Mammary epithelial cell (primary cell): Measurements from ENCODE around the gene FAM120A.

ENCODE experiments used
- EZH2 ChIP-seq: IDR thresholded peaks from 2 replicates; pipeline ENCODE4 v1.6.1; 2012; ENCODE audit warnings: low read length, inconsistent platforms, borderline replicate concordance
- TF ChIP-seq, protein P1 (sequence below), 2 donors: IDR thresholded peaks in 1 of 2; conservative IDR thresholded peaks in 1 of 2; 2 replicates each; pipeline ENCODE4 v1.5.1; 2011 to 2012; ENCODE audit warnings: inconsistent platforms in 2 of 2, low read length in 2 of 2, mild to moderate bottlenecking in 2 of 2, control low read depth in 1 of 2, low read depth in 1 of 2; ENCODE audit not compliant: insufficient read depth in 1 of 2; ENCODE audit errors: extremely low read depth in 1 of 2

GRCh38 chr9:93488244-93488643 lies 36.8 kb downstream of the FAM120A start:
- TF ChIP-seq, protein P1, sequence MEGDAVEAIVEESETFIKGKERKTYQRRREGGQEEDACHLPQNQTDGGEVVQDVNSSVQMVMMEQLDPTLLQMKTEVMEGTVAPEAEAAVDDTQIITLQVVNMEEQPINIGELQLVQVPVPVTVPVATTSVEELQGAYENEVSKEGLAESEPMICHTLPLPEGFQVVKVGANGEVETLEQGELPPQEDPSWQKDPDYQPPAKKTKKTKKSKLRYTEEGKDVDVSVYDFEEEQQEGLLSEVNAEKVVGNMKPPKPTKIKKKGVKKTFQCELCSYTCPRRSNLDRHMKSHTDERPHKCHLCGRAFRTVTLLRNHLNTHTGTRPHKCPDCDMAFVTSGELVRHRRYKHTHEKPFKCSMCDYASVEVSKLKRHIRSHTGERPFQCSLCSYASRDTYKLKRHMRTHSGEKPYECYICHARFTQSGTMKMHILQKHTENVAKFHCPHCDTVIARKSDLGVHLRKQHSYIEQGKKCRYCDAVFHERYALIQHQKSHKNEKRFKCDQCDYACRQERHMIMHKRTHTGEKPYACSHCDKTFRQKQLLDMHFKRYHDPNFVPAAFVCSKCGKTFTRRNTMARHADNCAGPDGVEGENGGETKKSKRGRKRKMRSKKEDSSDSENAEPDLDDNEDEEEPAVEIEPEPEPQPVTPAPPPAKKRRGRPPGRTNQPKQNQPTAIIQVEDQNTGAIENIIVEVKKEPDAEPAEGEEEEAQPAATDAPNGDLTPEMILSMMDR (conservative IDR thresholded peaks at IDR 0.05 in 1 of 2, IDR thresholded peaks at IDR 0.05 in 1 of 2; ENCODE audit: extremely low read depth in 1 of 2, insufficient read depth in 1 of 2, low read depth in 1 of 2, low read length in 2 of 2) = no peak
- TF ChIP-seq EZH2 = no peak
